GM12873 (cell line): ENCODE data around the gene IFT81.

Experiments used
- TF ChIP-seq, protein P1 (sequence below): IDR thresholded peaks from 2 replicates; pipeline ENCODE4 v1.5.1; 2012; ENCODE audit warnings: low read depth, mild to moderate bottlenecking, moderate library complexity, low read length, control low read depth; ENCODE audit not compliant: insufficient read depth; ENCODE audit errors: missing control alignments

The IFT81 gene

DNA sequence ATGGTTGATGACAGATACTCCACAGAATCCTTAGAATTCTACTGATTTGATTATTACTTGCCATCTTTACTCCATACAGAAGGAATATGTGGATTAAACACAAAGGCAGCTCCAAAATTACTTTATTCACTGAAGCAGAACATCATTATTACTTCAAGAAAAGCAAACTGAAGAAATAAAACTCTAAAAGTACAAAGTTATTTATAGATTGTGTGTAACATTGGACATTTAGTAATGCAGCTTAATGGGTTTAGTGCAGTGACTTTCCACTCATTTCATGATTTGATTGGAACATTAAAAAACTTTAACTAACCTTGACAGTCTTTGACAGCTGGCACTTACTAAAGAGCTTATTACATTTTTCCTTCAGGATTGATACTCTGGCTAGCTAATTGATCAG is 97.9 kb downstream of the IFT81 start:
- TF ChIP-seq, protein P1, sequence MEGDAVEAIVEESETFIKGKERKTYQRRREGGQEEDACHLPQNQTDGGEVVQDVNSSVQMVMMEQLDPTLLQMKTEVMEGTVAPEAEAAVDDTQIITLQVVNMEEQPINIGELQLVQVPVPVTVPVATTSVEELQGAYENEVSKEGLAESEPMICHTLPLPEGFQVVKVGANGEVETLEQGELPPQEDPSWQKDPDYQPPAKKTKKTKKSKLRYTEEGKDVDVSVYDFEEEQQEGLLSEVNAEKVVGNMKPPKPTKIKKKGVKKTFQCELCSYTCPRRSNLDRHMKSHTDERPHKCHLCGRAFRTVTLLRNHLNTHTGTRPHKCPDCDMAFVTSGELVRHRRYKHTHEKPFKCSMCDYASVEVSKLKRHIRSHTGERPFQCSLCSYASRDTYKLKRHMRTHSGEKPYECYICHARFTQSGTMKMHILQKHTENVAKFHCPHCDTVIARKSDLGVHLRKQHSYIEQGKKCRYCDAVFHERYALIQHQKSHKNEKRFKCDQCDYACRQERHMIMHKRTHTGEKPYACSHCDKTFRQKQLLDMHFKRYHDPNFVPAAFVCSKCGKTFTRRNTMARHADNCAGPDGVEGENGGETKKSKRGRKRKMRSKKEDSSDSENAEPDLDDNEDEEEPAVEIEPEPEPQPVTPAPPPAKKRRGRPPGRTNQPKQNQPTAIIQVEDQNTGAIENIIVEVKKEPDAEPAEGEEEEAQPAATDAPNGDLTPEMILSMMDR: no peak

DNA sequence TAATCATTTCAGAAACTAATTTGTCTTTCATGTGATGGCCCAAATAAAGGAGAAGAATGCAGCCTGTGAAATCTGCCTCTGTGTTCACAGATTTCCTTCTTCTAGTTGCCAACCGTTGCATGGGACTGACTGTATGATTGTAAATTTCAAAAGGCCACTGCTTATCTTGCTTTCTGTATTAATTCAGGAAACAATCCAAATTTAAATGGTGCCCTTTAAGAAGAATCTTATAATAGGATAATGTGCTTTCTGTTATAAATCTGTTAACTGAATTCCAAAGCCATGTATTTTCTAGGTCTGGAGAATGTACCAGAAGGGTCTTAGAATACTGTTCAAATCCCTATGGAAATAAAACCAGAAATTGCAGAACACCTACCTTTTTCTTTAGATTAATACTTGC is 98.3 kb downstream of the IFT81 start:
- TF ChIP-seq, protein P1: no peak

DNA sequence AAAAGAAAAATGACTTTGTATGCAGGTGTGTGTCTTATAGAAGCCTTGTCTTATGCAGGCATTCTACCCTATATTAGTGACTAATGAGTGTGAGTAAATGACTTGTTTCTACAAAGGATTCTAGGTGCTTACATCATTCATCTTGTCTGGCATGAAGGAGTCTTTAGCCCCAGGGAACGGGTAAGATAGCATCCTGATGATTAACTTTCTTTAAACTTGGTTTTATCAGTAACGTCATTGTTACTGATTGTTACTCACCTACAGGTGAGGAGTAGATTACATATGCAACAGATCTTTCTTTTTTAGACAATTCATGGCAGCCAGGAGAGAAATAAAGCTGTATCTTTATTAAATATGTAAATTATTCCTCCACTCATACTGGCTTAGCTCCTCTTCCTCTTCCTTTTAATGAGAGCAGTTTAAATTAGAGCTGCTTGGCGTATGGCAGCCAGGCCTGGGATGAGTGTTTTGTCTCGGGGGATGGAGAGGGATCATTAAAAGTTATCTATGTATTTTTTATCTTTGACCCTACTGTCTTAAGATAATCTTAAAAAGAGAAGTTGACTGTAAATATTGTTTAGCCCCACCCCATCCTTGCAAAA is 99.7 kb downstream of the IFT81 start:
- TF ChIP-seq, protein P1: no peak

DNA sequence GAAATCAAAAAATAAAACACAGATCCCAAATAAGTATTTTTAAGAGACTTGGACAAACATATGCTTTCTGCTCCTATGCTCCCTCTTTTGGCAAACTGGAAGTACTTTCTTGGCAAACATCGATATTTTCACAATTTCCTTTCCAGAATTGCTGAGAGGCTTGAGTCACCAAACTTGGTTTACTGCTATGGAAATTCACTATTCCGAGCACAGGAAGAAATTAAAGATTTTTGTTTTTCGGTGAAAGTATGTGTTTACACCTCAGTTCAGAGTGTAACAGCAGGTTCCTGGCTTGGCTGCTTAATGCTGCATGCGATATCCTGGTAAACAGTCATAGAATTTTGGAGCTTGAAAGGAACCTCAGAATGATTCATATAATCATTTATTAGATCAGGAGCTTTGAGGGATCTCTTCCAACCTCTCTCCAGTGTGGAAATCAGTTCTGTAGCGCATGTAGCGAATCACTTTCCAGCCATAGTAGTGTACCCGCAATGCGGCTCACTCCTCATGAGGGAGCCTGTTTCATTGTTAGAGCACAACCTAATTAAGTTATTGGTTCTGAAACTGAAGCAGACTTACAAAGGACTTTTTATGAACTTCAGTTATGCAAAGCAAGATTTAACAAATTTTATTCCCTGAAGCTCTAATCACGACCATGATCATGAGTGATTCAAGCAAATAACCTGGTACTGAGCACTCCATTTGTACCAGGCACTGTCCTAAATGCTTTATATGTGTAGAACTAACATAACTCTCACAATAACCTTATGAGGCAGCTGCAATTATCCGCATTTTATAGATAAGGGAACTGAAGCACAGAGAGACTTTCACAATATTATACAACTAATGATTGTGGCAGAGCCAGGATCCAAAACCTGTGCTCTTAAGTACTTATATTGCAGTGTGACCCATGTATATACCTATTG is 100.5 kb downstream of the IFT81 start:
- TF ChIP-seq, protein P1: peak; percentile 24

DNA sequence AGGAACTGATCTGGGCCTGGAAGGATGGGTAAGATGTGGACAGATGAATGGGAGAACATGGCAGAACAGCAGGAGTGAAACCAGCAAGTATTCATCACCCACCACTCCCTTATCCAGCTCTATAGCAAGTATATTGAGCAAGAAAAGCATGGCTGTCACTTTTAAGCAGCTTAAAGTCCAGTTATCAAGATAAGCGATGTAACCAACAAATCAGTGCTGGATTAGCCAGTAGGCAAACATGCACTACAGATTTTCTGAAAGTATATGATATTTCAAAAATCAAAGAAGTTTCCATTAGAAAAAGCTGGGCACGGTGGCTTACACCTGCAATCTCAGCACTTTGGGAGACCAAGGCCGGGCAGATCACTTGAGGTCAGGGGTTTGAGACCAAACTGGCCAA is 103.0 kb downstream of the IFT81 start:
- TF ChIP-seq, protein P1: no peak

DNA sequence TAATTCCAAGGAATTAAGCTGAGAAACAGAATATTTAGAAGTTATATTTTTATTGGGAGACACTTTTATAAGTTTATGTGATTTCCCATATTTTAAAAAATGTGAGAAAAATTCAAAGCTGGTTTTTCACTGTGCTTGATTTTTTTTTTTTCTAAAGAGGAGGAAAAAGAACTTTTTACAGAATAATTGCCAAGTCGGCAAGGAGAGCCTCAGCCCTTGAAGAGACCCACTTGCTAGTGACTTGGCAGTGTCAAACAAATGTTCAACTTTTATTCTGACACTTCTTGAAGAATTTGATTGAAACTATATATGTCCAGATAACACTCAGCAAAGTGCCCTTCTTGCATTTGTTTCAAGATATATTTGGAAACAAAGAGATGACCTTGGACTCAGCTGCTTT is 104.6 kb downstream of the IFT81 start:
- TF ChIP-seq, protein P1: no peak

DNA sequence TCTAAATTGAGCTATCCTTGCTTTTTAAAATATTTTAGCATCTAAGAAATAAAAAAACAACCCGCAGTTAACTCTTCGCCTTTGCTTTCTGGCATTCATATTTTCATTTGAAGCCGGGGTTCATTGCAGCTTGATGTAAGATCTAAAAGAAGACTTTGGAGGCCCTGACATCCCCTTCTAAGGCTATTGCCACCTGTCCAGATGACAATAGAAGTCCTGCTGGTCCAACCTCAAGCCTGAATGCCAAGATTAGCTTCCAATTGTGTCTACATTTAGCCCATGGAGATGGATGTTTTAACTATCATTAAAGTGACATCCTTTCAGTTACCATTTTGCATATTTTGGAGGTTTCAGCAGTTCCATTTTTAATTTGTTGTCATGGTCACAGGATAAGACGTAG is 105.3 kb downstream of the IFT81 start:
- TF ChIP-seq, protein P1: no peak
